ENCODE data around the gene HRC. TPM values are rescaled to one million over a fixed set of nuclear protein-coding genes. Genes with fewer than 3 reads are reported as not detected.

HRC gene, protein sequence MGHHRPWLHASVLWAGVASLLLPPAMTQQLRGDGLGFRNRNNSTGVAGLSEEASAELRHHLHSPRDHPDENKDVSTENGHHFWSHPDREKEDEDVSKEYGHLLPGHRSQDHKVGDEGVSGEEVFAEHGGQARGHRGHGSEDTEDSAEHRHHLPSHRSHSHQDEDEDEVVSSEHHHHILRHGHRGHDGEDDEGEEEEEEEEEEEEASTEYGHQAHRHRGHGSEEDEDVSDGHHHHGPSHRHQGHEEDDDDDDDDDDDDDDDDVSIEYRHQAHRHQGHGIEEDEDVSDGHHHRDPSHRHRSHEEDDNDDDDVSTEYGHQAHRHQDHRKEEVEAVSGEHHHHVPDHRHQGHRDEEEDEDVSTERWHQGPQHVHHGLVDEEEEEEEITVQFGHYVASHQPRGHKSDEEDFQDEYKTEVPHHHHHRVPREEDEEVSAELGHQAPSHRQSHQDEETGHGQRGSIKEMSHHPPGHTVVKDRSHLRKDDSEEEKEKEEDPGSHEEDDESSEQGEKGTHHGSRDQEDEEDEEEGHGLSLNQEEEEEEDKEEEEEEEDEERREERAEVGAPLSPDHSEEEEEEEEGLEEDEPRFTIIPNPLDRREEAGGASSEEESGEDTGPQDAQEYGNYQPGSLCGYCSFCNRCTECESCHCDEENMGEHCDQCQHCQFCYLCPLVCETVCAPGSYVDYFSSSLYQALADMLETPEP
- total RNA-seq: not detected

DNA sequence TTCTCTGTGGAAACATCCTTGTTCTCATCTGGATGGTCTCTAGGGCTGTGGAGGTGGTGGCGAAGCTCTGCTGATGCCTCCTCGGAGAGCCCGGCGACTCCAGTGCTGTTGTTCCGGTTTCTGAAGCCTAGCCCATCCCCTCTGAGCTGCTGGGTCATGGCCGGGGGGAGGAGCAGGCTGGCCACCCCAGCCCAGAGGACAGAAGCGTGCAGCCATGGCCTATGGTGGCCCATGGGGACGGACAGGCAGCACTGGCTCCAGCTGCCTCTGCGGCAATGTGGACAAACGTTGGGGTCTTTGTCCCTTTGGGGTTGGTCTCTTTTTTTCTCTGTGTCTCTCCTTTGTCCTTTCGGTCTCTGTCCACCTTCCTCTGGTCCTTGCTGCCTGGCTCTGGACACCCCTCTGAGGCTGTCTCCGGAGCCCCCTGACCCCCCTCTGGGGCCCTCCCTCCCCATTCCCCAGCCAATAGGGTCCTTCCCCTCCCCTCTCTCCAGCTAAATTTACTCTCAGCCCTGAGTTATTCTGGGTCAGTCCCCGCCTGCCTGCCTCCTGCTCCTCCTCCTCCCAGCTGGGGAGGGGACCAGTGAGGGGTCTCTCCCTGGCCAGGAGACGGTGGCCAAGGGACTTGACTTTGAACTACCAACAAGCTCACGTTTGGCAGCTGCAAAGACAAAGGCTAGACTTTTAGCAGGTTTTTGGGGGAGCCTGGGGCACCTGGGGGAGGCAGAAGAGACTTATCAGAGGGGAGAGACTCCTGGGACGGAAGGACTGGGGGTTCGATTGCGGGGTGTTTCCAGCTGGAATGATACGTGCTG lies at the start of gene HRC:
Gene HRC (minus strand): TSS at position 392 of the 815 bp plus-strand sequence. CDS start 159 bp downstream, at position 233.
- H3K27ac Mint-ChIP-seq: no peak within 1 kb of the TSS
- peaks cover 14% of the 10 kb centered on the region for H3K4me1 Mint-ChIP-seq (ENCODE audit: low read depth)
- no peak within 1 kb of the TSS for H3K4me3 Mint-ChIP-seq
- no peak for DNase-seq
- no peaks in the 10 kb centered on the region for H3K9me3 Mint-ChIP-seq
- CTCF ChIA-PET: no interaction called here
- H3K36me3 Mint-ChIP-seq (ENCODE audit: low read depth): no peaks in the 10 kb centered on the region
- peaks cover 70% of the 10 kb centered on the region for H3K27me3 Mint-ChIP-seq (ENCODE audit: low read depth)
- intact Hi-C loops (cut with micrococcal nuclease): no loop called here

DNA sequence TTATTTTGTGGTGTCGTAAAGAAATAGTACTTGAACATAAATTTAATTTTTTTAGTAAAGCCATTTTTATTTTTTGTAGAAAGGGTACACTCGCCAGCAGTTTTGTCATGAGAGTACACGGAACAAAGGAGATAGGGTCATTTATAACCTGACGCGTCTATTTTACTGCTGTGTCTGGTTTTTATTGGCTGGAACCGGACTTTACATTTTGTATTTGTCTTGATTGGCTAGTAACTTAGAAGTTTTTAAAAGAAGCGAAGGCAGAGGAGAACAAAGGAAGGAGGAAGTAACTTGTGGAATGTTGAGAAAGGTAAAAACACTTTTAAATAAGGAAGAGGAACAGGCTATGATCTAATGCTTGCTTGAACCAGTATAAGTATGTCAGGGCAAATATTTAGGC lies 45.8 kb upstream of the HRC start:
- H3K27me3 Mint-ChIP-seq (ENCODE audit: low read depth): no peaks in the 10 kb centered on the region
- H3K36me3 Mint-ChIP-seq (ENCODE audit: low read depth): no peaks in the 10 kb centered on the region
- DNase-seq: no peak
- no peak overlapping the region for H3K27ac Mint-ChIP-seq
- intact Hi-C loops (cut with micrococcal nuclease): no loop called here
- CTCF ChIA-PET: no interaction called here
- H3K4me1 Mint-ChIP-seq (ENCODE audit: low read depth): peaks cover 2% of the 10 kb centered on the region
- no peaks in the 10 kb centered on the region for H3K9me3 Mint-ChIP-seq
- H3K4me3 Mint-ChIP-seq: no peak overlapping the region

DNA sequence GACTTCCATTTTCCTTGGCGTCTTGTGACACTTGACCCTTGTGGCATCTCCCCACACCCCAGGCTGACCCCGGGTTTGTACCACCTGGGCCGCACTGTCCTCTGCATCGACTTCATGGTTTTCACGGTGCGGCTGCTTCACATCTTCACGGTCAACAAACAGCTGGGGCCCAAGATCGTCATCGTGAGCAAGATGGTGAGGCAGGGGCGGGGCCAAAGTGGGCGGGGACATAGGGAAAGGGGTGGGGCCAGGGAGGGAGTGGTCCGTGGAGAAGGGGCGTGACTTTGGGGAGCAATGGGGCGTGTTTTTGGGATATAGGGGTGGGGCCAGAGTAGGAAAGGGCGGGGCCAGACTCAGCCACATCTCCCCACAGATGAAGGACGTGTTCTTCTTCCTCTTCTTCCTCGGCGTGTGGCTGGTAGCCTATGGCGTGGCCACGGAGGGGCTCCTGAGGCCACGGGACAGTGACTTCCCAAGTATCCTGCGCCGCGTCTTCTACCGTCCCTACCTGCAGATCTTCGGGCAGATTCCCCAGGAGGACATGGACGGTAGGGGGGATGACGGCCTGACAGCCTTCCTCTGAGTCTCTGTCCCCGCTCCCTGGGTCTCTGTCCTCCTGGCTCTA lies 45.2 kb upstream of the HRC start:
- CTCF ChIA-PET: interaction anchor here (0.6 to 2.0 kb wide), 3 partner anchors 8 to 200 kb away, joined by 3 to 16 read pairs (median 3); no protein-coding TSS in a partner anchor
- H3K27ac Mint-ChIP-seq: no peak overlapping the region
- H3K27me3 Mint-ChIP-seq (ENCODE audit: low read depth): no peaks in the 10 kb centered on the region
- DNase-seq: no peak
- intact Hi-C loops (cut with micrococcal nuclease): no loop called here
- no peaks in the 10 kb centered on the region for H3K36me3 Mint-ChIP-seq (ENCODE audit: low read depth)
- no peaks in the 10 kb centered on the region for H3K9me3 Mint-ChIP-seq
- H3K4me3 Mint-ChIP-seq: no peak overlapping the region
- peaks cover 2% of the 10 kb centered on the region for H3K4me1 Mint-ChIP-seq (ENCODE audit: low read depth)

DNA sequence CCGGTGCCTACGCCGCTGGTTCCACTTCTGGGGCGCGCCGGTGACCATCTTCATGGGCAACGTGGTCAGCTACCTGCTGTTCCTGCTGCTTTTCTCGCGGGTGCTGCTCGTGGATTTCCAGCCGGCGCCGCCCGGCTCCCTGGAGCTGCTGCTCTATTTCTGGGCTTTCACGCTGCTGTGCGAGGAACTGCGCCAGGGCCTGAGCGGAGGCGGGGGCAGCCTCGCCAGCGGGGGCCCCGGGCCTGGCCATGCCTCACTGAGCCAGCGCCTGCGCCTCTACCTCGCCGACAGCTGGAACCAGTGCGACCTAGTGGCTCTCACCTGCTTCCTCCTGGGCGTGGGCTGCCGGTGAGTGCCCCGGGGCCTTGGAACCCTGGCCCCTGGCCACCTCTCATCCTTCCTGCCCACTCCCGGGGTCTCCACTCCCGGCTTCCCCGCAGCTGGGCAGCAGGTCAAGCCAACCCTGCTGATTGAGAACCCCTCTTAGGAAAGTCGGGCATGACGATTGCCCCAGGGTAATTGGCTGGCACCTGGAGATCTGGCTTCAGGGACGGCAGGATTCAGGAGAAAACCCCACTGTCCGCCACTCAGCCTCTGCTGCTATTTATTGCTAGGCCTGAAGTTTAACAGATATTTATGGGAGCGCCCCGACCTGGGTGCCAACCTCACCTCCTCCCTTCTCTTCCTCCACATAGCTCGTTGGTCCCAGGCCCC lies 41.5 kb upstream of the HRC start:
- Mint-ChIP-seq H3K4me3 (no peak overlapping the region), H3K27ac (no peak overlapping the region), H3K9me3 (no peaks in the 10 kb centered on the region), H3K4me1 (ENCODE audit: low read depth) (peaks cover 2% of the 10 kb centered on the region), H3K36me3 (ENCODE audit: low read depth) (no peaks in the 10 kb centered on the region), H3K27me3 (ENCODE audit: low read depth) (no peaks in the 10 kb centered on the region)
- CTCF ChIA-PET: interaction anchor here (1.0 to 2.2 kb wide), 3 partner anchors 27 to 51 kb away, joined by 3 to 7 read pairs (median 3); no protein-coding TSS in a partner anchor
- DNase-seq: no peak
- intact Hi-C loops (cut with micrococcal nuclease): loop anchor here (10.0 kb wide), 1 partner anchor 202 kb away; the partner anchor contains the start of genes GYS1 and RUVBL2

DNA sequence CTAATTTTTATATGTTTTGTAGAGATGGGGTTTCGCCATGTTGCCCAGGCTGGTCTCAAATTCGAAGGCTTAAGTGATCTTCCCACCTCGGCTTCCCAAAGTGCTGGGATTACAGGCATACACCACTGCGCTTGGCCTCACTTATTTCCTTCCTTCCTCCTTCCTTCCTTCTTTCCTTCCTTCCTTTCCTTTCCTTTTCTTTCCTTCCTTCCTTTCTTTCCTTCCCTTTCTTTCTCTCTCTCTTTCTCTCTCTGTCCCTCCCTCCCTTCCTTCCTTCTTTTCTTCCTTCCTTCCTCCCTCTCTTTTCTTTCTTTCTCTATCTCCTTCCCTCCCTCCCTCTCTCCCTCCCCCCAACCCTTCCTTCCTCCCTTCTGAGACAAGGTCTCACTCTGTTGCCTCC lies 39.2 kb upstream of the HRC start:
- H3K4me3 Mint-ChIP-seq: no peak overlapping the region
- intact Hi-C loops (cut with micrococcal nuclease): loop anchor here (10.0 kb wide), 1 partner anchor 200 kb away; the partner anchor contains the start of genes GYS1 and RUVBL2
- H3K27ac Mint-ChIP-seq: no peak overlapping the region
- H3K36me3 Mint-ChIP-seq (ENCODE audit: low read depth): no peaks in the 10 kb centered on the region
- H3K27me3 Mint-ChIP-seq (ENCODE audit: low read depth): no peaks in the 10 kb centered on the region
- CTCF ChIA-PET: no interaction called here
- no peaks in the 10 kb centered on the region for H3K9me3 Mint-ChIP-seq
- DNase-seq: no peak
- peaks cover 6% of the 10 kb centered on the region for H3K4me1 Mint-ChIP-seq (ENCODE audit: low read depth)

DNA sequence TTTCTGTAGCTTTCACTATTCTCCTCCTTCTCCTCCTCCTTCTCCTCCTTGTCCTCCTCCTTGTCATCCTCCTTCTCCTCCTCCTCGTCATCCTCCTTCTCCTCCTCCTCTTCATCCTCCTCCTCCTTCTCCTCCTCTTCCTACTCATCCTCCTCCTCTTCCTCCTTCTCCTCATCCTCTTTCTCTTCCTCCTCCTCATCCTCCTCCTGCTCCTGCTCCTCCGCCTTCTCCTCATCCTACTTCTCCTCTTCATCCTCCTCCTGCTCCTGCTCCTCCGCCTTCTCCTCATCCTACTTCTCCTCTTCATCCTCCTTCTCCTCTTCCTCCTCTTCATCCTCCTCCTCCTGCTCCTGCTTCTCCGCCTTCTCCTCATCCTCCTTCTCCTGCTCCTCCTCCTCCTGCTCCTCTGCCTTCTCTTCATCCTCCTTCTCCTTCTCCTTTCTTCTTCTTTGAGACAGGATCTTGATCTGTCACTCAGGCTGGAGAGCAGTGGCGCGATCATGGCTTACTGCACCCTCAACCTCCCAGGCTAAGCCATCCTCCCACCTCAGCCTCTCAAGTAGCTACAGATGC lies 38.7 kb upstream of the HRC start:
- Mint-ChIP-seq H3K27ac (no peak overlapping the region), H3K9me3 (no peaks in the 10 kb centered on the region), H3K27me3 (ENCODE audit: low read depth) (no peaks in the 10 kb centered on the region), H3K36me3 (ENCODE audit: low read depth) (no peaks in the 10 kb centered on the region), H3K4me3 (no peak overlapping the region), H3K4me1 (ENCODE audit: low read depth) (peaks cover 8% of the 10 kb centered on the region)
- no peak for DNase-seq
- intact Hi-C loops (cut with micrococcal nuclease): loop anchor here (10.0 kb wide), 1 partner anchor 199 kb away; the partner anchor contains the start of genes GYS1 and RUVBL2
- CTCF ChIA-PET: no interaction called here

DNA sequence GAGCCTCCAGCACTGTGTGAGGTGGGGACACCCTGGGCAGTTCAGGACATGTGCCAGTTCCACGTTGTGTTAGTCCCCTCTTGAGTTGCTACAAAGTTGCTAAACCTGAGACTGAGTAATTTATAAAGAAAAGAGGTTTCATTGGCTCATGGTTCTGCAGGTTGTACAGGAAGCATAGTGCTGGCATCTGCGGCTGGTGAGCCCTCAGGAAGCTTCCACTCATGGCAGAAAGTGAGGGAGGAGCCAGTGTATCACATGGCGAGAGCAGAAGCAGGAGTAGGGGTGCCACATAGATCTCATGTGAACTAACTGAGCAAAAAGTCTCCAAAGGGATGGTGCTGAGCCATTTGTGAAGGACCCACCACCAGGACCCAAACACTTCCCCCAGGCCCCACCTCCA lies 35.6 kb upstream of the HRC start:
- intact Hi-C loops (cut with micrococcal nuclease): loop anchor here (10.0 kb wide), 1 partner anchor 196 kb away; the partner anchor contains the start of genes GYS1 and RUVBL2
- H3K4me1 Mint-ChIP-seq (ENCODE audit: low read depth): peaks cover 9% of the 10 kb centered on the region
- CTCF ChIA-PET: no interaction called here
- H3K36me3 Mint-ChIP-seq (ENCODE audit: low read depth): no peaks in the 10 kb centered on the region
- H3K9me3 Mint-ChIP-seq: no peaks in the 10 kb centered on the region
- peaks cover 5% of the 10 kb centered on the region for H3K27me3 Mint-ChIP-seq (ENCODE audit: low read depth)
- no peak overlapping the region for H3K4me3 Mint-ChIP-seq
- no peak for DNase-seq
- H3K27ac Mint-ChIP-seq: no peak overlapping the region

DNA sequence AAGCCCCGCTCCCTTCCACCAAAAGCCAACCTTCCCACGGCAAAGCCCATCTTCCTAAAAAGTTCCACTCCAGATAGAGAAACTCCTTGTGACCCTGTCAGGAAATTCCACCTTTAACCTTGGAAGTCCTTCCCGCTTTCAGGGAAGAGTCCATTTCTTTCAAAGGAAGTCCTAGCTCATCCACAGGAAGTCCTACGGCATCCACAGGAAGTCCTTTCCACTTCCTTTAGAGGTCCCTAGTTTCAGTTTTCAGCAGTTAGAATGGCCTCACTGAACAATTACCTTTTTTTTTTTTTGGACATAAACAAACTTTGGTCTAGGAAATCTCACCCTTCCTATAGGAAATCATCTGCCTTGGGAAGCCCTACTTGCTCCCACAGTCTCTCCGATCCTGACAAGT lies 34.1 kb upstream of the HRC start:
- Mint-ChIP-seq H3K27me3 (ENCODE audit: low read depth) (peaks cover 5% of the 10 kb centered on the region), H3K36me3 (ENCODE audit: low read depth) (no peaks in the 10 kb centered on the region), H3K27ac (no peak overlapping the region), H3K9me3 (peaks cover 3% of the 10 kb centered on the region), H3K4me3 (no peak overlapping the region), H3K4me1 (ENCODE audit: low read depth) (peaks cover 9% of the 10 kb centered on the region)
- no peak for DNase-seq
- intact Hi-C loops (cut with micrococcal nuclease): no loop called here
- CTCF ChIA-PET: interaction anchor here (0.8 kb wide), 1 partner anchor 189 kb away, joined by 3 read pairs; no protein-coding TSS in a partner anchor

DNA sequence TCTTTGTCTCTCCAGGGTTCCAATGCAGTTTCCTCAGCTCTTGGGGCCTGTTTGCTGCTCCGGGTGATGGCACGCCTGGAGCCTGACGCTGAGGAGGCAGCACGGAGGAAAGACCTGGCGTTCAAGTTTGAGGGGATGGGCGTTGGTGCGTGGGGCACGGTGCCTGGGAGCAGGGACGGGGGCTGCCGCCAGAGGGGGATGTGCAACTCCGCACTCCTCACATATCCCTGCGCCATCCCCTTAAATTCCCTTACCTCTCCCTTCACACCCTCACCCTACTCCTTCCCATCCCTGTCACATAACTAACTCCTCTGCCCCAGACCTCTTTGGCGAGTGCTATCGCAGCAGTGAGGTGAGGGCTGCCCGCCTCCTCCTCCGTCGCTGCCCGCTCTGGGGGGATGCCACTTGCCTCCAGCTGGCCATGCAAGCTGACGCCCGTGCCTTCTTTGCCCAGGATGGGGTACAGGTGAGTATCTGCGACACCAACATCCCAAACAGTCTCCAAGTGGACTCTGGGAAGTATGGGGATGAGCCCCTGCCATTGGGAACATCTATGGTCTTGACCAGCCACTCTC lies 33.5 kb upstream of the HRC start:
- no peak overlapping the region for H3K27ac Mint-ChIP-seq
- peaks cover 9% of the 10 kb centered on the region for H3K4me1 Mint-ChIP-seq (ENCODE audit: low read depth)
- DNase-seq: no peak
- intact Hi-C loops (cut with micrococcal nuclease): no loop called here
- H3K27me3 Mint-ChIP-seq (ENCODE audit: low read depth): peaks cover 5% of the 10 kb centered on the region
- CTCF ChIA-PET: interaction anchor here (0.8 kb wide), 1 partner anchor 189 kb away, joined by 3 read pairs; no protein-coding TSS in a partner anchor
- H3K9me3 Mint-ChIP-seq: peaks cover 7% of the 10 kb centered on the region
- no peak overlapping the region for H3K4me3 Mint-ChIP-seq
- H3K36me3 Mint-ChIP-seq (ENCODE audit: low read depth): no peaks in the 10 kb centered on the region

DNA sequence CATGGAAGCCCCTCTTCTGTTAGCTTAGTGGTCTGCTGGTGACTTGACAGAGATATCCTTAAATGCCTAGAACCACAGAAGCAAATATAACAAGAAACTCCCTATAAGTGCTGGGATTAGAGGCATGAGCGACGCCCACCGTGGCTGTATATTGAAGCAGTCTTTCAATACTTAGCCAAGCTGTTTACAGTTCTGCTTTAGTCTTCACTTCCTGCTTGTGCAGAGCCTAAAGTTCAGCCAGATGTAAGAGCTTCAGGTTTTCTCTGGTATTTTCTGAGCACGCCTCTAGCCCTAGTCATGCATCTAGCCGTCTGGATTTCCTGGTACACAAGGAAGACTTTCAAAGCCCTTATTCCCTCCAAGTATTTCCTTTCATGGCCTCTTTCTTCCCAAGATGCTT lies 30.9 kb upstream of the HRC start:
- DNase-seq: no peak
- H3K27me3 Mint-ChIP-seq (ENCODE audit: low read depth): peaks cover 5% of the 10 kb centered on the region
- no peak overlapping the region for H3K4me3 Mint-ChIP-seq
- intact Hi-C loops (cut with micrococcal nuclease): no loop called here
- peaks cover 7% of the 10 kb centered on the region for H3K9me3 Mint-ChIP-seq
- H3K4me1 Mint-ChIP-seq (ENCODE audit: low read depth): peaks cover 9% of the 10 kb centered on the region
- no peak overlapping the region for H3K27ac Mint-ChIP-seq
- CTCF ChIA-PET: interaction anchor here (3.0 kb wide), 1 partner anchor 13 kb away, joined by 18 read pairs; no protein-coding TSS in a partner anchor
- H3K36me3 Mint-ChIP-seq (ENCODE audit: low read depth): no peaks in the 10 kb centered on the region

Measured in activated naive CD4-positive, alpha-beta T cell treated with anti-CD3 and anti-CD28 coated beads for 36 hours (primary cell).